Kidney tubule cell (primary cell): ENCODE measurements around the gene CDR2.
"Not testable (repeated sequence)": the region's sequence is repeated elsewhere in the genome, so short reads cannot be mapped to it uniquely, and the experiment has no call there.

Experiments
- DNase-seq: peaks from one replicate; pipeline ENCODE4 v3.0.0-alpha.2; 2018; ENCODE audit warnings: low spot score

CDR2 gene

GRCh38 chr16:22304411-22304810 lies 70.0 kb downstream of the CDR2 start:
- no peak for DNase-seq

- DNase-seq = no peak
Observed at GRCh38 chr16:22302776-22303363, 71.5 kb downstream of the CDR2 start.

DNA sequence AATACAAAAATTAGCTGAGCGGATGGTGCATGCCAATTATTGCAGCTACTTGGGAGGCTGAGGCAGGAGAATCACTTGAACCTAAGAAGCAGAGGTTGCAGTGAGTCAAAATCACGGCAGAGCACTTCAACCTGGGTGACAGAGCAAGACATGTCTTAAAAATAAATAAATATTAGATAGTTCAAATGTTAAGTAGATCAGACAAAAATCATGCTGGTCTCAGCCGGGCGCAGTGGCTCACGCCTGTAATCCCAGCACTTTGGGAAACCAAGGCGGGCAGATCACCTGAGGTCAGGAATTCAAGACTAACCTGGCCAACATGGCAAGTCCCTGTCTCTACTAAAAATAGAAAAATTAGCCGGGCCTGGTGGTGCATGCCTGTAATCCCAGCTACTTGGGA lies 73.0 kb downstream of the CDR2 start:
- not testable (repeated sequence) for DNase-seq

DNA sequence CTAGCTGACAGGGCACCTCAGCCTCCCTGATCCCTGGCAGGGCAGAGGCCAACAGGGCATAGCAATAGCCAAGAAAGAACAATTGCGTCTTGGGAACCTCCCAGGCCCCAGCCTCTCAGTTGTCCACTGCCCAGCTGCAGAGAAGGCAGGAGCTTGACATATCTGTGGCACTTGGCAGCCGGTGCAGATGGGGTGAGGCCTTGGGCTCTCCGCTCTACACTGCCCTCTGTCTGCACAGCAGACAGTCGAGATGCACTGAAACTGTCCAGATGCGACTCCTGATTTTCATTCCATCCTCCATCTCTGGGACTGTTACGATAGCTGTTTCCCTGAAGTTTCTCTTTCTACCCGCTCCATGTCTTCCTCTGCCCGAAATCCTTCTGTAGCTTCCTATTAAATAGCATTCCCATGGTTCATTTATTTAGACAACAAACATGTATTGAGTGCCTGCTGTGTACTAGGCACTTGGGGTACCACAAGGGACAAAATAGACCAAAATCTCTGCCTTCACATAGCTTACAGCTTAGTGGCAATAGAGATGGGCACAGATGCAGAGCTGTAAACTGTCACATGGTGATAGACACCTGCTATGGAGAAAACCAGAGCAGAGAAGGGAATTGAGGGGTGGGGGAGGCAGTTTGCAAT lies 73.9 kb downstream of the CDR2 start:
- peak; percentile 67 for DNase-seq

DNA sequence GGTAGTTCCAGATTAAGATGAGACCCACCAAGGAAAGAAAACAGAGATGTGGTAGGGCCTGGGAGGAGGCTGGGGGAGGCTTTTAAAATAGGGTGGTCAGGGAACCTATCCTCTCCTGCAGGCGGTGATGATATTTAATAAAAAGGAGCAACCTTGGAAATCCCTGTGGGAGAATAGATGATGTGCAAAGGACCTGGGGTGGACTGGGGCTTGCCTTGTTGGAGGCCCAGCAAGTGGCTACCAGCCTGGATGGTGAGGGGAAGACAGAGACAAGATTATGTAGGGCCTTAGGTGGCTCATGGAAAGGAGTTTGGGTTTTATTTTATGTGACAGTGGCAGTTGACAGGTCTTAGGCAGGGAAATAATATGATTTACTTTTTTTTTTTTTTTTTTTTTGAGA lies 75.4 kb downstream of the CDR2 start:
- DNase-seq = no peak

- DNase-seq = peak; percentile 97
Observed at GRCh38 chr16:22297871-22298733, 76.3 kb downstream of the CDR2 start.

DNA sequence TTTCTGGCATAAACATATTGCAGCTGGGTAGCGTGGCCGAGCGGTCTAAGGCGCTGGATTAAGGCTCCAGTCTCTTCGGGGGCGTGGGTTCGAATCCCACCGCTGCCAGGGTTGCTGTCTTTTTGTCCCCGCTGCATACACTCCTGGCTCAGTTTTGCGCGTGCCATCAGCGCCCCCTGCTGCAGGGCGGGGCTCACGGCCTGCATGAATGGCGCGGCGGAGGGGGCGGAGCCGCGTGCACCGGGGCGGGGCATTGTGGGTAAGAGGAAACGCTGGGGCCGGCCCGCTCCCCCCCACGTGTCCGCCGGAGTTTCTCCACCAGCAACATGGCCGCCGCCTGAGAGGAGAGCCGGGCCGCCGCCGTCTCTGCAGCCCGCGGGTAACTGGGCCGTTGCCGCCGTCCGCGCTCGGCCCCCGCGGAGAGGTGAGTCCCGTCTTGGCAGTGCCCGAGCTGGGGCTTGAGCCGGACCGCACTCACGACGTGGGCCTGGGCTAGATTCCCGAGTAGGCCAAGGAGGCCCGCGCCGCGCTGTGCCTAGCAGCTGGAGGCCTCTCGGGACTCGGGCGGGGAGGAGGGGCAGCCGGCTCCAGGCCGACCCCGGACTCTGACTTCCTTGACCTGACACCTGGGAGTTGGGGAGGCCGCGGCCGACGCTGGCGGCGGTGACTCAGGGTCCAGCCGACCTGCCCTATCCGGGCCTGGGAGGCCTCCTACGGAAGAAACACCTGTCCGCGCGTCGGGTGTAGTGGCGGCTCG lies 77.1 kb downstream of the CDR2 start, which contains the start of gene POLR3E:
Gene POLR3E, plus strand, starts transcription at position 296 of the 757 bp plus-strand sequence. CDS start 5,560 bp downstream, outside the sequence.
- DNase-seq = peak; percentile 99

- peak; percentile 20 for DNase-seq
Observed at GRCh38 chr16:22296225-22297113, 78.0 kb downstream of the CDR2 start.
